Measurements from ENCODE around the gene RRP15. TPM values are rescaled to one million over a fixed set of nuclear protein-coding genes. Genes with fewer than 3 reads are reported as not detected.

The RRP15 gene
- total RNA-seq, 1 experiment from 2014 or later = 15.5 TPM

DNA sequence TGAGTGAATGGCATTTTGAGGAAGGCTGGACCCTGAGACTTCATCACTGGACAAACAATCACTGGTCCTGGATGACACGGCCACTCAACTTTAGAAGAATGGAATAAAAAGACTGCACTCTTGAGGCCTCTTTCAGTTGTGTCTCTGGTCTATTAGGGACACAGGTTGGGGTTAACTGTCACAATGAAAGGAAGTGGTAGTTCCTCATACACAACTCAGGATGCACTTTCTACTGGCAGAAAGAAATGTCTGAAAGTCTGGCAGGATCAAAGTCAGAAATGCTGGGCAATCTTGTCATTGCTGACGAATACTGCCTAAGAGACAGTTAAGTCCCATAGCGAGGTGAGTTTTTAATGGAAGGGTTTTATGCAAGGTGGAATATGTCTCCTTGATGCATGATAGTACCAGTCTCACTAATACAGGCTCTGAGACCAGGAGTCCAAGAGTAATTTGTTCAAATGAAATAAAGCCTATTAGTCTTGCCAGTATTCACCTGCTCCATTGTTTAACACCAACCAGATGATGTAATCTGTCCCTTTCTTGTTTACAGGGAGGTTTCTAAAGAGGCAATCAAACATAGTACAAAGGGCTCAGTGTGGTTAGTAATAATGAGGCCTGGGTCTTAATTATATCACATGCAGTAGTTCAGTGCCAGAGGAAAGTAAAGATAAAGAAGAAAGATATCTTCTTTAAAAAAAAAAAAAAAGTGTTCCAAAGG is 11.2 kb upstream of the RRP15 start:
- no peaks in the 10 kb centered on the region for H3K36me3 ChIP-seq (replicated peaks; ENCODE audit: control insufficient read depth, insufficient read depth, low read length)
- DNase-seq = no peak
- no peaks in the 10 kb centered on the region for H3K27me3 ChIP-seq (ENCODE audit: control insufficient read depth, insufficient read depth, low read length)
- no peak overlapping the region for H3K4me3 ChIP-seq (ENCODE audit: insufficient read depth, low read depth, low read length)

DNA sequence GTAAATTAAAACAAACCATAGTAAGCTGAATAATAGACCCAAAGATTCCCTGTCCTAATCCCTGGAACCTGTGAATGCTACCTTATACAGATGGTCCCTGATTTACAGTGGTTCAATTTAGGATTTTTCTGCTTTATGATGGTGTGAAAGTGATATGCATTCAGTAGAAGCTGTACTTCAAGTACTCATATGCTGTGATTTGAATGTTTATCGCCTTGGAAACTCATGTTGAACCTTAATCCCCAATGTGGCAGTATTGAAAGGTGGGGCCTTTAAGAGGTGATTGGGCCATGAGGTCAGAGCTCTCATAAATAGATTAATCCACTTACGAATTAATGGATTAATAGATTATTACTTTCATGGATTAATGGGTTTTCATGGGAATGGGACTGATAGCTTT is 10.6 kb upstream of the RRP15 start:
- H3K36me3 ChIP-seq (replicated peaks; ENCODE audit: control insufficient read depth, insufficient read depth, low read length) = no peaks in the 10 kb centered on the region
- DNase-seq = no peak
- no peaks in the 10 kb centered on the region for H3K27me3 ChIP-seq (ENCODE audit: control insufficient read depth, insufficient read depth, low read length)
- H3K4me3 ChIP-seq (ENCODE audit: insufficient read depth, low read depth, low read length) = no peak overlapping the region

GRCh38 chr1:218275823-218276222 is 9.3 kb upstream of the RRP15 start:
- no peak for DNase-seq
- no peaks in the 10 kb centered on the region for H3K27me3 ChIP-seq (ENCODE audit: control insufficient read depth, insufficient read depth, low read length)
- H3K4me3 ChIP-seq (ENCODE audit: insufficient read depth, low read depth, low read length) = no peak overlapping the region

GRCh38 chr1:218281285-218281684 is 3.8 kb upstream of the RRP15 start:
- no peaks in the 10 kb centered on the region for H3K36me3 ChIP-seq (replicated peaks; ENCODE audit: control insufficient read depth, insufficient read depth, low read length)
- DNase-seq = no peak
- peaks cover 2% of the 10 kb centered on the region; the same call in 1 of the 2 replicates for H3K27me3 ChIP-seq (ENCODE audit: control insufficient read depth, insufficient read depth, low read length)
- no peak overlapping the region for H3K4me3 ChIP-seq (ENCODE audit: insufficient read depth, low read depth, low read length)

More at GRCh38 chr1:218275823-218276222, 9.3 kb upstream of the RRP15 start:
- no peaks in the 10 kb centered on the region for H3K36me3 ChIP-seq (replicated peaks; ENCODE audit: control insufficient read depth, insufficient read depth, low read length)

GRCh38 chr1:218284377-218284916 is 646 bp upstream of the RRP15 start:
- Histone ChIP-seq H3K4me3 (ENCODE audit: insufficient read depth, low read depth, low read length) (peak overlapping the region; percentile 74), H3K27me3 (ENCODE audit: control insufficient read depth, insufficient read depth, low read length) (peaks cover 2% of the 10 kb centered on the region; the same call in 1 of the 2 replicates), H3K36me3 (replicated peaks; ENCODE audit: control insufficient read depth, insufficient read depth, low read length) (no peaks in the 10 kb centered on the region)
- peak; percentile 50 for DNase-seq

DNA sequence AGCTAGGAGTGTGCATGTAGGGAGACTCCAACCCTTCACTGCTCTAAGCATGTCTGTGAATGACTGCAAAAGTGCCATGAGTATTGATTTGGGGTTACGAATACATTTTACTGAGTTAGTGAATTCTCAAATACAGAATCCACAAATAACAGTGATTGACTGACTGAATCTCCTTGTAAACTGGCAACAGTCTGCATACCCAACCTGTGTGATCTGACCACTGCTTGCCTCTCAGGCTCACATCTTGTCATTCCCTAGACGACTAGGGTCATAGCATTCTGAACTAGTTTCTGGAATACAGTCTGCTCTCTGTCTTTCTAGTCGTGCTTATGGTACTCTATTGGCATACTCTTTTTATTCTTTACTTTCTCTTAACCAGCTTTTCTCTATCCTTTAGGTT is 7.4 kb downstream of the RRP15 start:
- H3K27me3 ChIP-seq (ENCODE audit: control insufficient read depth, insufficient read depth, low read length) = no peaks in the 10 kb centered on the region
- no peak overlapping the region for H3K4me3 ChIP-seq (ENCODE audit: insufficient read depth, low read depth, low read length)

GRCh38 chr1:218294546-218294945 is 9.5 kb downstream of the RRP15 start:
- H3K4me3 ChIP-seq (ENCODE audit: insufficient read depth, low read depth, low read length) = no peak overlapping the region
- DNase-seq = no peak
- no peaks in the 10 kb centered on the region for H3K27me3 ChIP-seq (ENCODE audit: control insufficient read depth, insufficient read depth, low read length)
- no peaks in the 10 kb centered on the region for H3K36me3 ChIP-seq (replicated peaks; ENCODE audit: control insufficient read depth, insufficient read depth, low read length)

More for the DNA sequence above, 7.4 kb downstream of the RRP15 start:
- no peak for DNase-seq
- H3K36me3 ChIP-seq (replicated peaks; ENCODE audit: control insufficient read depth, insufficient read depth, low read length) = no peaks in the 10 kb centered on the region

DNA sequence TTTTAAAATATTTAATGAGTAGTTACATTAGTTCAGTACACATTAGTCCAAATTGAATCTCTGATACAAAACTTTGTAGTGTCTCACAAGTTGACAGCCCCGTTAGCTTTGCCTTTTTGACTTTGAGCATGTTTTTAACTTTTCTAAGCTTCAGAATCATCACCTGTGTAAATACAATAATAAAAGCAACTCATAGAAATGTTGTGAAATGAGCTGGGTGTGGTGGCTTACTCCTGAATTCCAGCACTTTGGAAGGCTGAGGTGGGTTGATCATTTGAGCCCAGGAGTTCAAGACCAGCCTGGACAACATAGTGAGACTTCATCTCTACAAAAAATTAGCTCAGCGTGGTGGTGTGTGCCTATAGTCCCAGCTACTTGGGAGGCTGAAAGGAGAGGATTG is 11.1 kb downstream of the RRP15 start:
- no peaks in the 10 kb centered on the region for H3K36me3 ChIP-seq (replicated peaks; ENCODE audit: control insufficient read depth, insufficient read depth, low read length)

DNA sequence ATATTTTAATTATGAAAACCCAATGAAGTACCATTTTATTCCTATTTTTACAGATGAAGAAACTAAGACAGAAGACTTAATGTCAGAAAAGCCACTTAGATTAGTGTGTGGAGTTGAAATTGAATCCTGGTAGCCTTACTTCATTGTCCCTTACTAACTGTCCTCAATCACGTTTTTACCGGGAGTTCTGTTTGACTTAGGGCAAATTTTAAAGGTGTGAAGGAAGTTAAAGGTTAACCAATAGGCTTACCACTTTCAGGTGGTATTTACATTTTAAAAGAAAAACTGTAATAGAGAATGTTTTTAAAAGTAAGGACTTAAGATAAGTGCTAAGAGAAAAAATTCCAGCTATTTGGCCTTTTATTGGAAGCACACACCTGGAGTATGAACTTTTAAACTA is 12.4 kb downstream of the RRP15 start:
- DNase-seq = no peak
- H3K27me3 ChIP-seq (ENCODE audit: control insufficient read depth, insufficient read depth, low read length) = no peaks in the 10 kb centered on the region
- H3K36me3 ChIP-seq (replicated peaks; ENCODE audit: control insufficient read depth, insufficient read depth, low read length) = no peaks in the 10 kb centered on the region
- no peak overlapping the region for H3K4me3 ChIP-seq (ENCODE audit: insufficient read depth, low read depth, low read length)

More for the DNA sequence above, 11.1 kb downstream of the RRP15 start:
- Histone ChIP-seq H3K27me3 (ENCODE audit: control insufficient read depth, insufficient read depth, low read length) (no peaks in the 10 kb centered on the region), H3K4me3 (ENCODE audit: insufficient read depth, low read depth, low read length) (no peak overlapping the region)
- no peak for DNase-seq

DNA sequence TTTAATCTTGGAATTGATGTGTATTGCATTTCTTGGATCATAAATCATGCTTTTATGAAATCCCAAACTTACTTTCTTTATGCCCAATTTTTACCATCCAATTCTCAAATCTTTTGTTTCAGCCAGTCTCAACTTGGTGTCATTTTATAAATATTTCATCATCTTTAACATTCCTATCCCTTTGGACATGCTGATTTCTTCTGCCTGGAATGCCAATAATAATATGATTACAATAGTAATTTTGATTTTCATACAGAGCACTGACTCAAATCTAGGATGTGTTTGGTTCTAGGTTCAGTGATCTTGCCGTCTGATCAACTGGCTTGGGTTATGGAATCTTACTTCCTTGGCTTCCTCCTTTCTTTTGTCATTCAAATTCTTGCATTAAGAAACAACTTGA is 12.8 kb downstream of the RRP15 start:
- DNase-seq = no peak
- Histone ChIP-seq H3K4me3 (ENCODE audit: insufficient read depth, low read depth, low read length) (no peak overlapping the region), H3K27me3 (ENCODE audit: control insufficient read depth, insufficient read depth, low read length) (no peaks in the 10 kb centered on the region), H3K36me3 (replicated peaks; ENCODE audit: control insufficient read depth, insufficient read depth, low read length) (no peaks in the 10 kb centered on the region)

DNA sequence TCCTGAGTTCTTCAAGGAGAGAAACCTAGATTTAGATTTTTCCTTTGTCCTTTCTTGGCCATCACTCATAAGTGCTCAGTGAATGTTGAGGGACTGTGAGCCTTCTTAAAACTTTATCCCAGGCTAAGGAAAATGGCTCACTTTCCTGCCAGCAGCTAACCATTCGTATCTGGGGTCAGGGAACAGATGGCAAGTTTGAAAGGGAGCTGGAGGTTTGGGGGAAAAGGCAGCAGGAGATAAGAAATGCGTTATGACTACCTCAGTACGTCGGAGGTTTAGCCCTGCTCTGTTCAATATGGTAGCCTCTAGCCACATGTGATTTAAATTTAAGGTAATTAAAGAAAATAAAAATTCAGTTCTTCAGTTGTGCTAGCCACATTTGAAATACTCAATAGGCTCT is 13.3 kb downstream of the RRP15 start:
- Histone ChIP-seq H3K36me3 (replicated peaks; ENCODE audit: control insufficient read depth, insufficient read depth, low read length) (no peaks in the 10 kb centered on the region), H3K27me3 (ENCODE audit: control insufficient read depth, insufficient read depth, low read length) (no peaks in the 10 kb centered on the region), H3K4me3 (ENCODE audit: insufficient read depth, low read depth, low read length) (no peak overlapping the region)
- no peak for DNase-seq

DNA sequence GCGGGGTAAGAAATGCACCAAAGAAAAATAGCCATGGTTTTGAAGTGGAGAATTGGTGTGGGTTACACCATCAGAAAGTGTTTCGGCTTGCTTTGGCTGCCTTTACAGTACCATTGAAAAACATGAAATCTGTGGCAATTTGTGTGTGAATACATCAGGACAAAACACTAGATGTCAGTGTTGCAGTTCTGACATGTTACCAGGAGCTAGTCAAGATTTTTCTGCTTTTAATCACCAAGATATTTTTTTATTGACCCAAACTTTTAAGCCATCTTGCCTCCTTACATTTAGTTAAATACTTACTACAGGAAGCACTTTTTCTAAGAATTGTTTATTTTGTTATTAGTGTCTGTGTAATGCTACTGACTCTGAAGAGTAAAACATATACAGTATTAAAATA is 14.3 kb downstream of the RRP15 start:
- Histone ChIP-seq H3K4me3 (ENCODE audit: insufficient read depth, low read depth, low read length) (no peak overlapping the region), H3K36me3 (replicated peaks; ENCODE audit: control insufficient read depth, insufficient read depth, low read length) (no peaks in the 10 kb centered on the region), H3K27me3 (ENCODE audit: control insufficient read depth, insufficient read depth, low read length) (no peaks in the 10 kb centered on the region)
- DNase-seq = no peak

DNA sequence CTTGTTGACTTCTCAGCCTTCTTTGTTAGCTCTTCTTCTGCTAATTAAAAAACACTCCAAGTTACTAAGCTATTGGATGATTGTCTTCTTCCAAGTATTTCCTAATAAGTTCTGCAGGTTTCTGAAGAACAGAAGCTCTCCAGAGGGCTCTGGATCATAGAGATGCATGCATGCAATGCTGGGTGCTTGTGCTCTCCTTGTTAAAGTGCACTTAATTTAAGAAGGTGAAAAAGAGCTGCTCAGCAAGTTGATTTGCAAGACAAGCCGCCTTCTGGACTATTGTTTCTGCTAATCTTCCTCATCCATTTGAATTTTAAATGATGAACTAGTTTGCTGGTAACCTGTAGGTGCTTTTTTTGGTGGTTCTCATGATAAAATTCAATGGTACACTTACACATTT is 16.1 kb downstream of the RRP15 start:
- DNase-seq = no peak
- Histone ChIP-seq H3K36me3 (replicated peaks; ENCODE audit: control insufficient read depth, insufficient read depth, low read length) (no peaks in the 10 kb centered on the region), H3K4me3 (ENCODE audit: insufficient read depth, low read depth, low read length) (no peak overlapping the region), H3K27me3 (ENCODE audit: control insufficient read depth, insufficient read depth, low read length) (no peaks in the 10 kb centered on the region)

DNA sequence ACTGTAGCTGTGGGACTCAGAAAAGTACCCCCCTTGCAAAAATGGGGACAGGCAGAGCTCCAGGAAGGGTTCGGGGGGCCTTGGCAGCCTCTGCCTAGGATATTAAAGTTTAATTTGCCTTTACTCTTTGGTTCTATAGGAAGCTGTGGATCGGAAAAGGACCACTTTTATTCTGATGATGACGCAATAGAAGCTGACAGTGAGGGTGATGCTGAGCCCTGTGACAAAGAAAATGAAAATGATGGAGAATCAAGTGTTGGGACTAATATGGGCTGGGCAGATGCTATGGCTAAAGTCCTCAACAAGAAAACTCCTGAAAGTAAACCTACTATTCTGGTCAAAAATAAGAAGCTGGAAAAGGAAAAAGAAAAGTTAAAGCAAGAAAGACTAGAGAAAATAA is 17.1 kb downstream of the RRP15 start:
- Histone ChIP-seq H3K36me3 (replicated peaks; ENCODE audit: control insufficient read depth, insufficient read depth, low read length) (no peaks in the 10 kb centered on the region; the same call in 1 of the 2 replicates), H3K4me3 (ENCODE audit: insufficient read depth, low read depth, low read length) (no peak overlapping the region), H3K27me3 (ENCODE audit: control insufficient read depth, insufficient read depth, low read length) (no peaks in the 10 kb centered on the region)
- no peak for DNase-seq

DNA sequence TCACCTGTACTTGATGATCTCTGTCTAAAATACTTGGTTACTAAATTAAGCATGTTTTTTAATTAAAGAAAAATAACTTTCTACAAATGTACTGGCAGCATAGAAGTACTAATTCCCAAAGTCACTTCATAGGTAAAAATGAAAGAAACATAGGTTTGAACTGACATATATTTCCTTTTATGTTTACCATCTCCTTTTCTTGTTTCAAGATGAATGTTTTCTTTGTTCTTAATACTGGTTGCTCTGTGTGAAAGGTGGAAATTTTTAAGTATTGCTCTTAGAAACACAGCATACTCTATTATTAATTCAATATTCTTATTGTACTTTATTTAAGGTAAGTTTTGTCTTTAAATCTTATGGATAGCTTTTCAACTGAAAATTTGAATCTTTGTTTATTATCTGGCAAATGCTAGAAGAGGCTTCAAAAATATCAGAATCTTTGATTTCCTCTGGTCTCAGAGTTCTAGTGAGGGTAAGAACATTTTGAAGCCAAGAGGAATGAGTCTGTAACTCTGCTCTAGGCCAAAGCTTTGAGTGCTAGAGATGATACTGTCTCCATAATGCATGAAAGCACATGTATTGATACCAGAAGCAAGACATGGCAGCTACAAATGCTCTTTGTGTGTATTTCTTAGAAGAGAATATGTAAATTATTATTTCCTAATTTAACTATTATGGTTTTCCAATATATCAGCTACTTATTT is 18.2 kb downstream of the RRP15 start:
- no peaks in the 10 kb centered on the region for H3K27me3 ChIP-seq (ENCODE audit: control insufficient read depth, insufficient read depth, low read length)
- DNase-seq = no peak
- H3K4me3 ChIP-seq (ENCODE audit: insufficient read depth, low read depth, low read length) = no peak overlapping the region
- H3K36me3 ChIP-seq (replicated peaks; ENCODE audit: control insufficient read depth, insufficient read depth, low read length) = no peaks in the 10 kb centered on the region; the same call in 1 of the 2 replicates

All from H7 (cell line).